Neural cell (in vitro differentiated cells): ENCODE measurements around the gene SNRPA. TPM values are rescaled to one million over a fixed set of nuclear protein-coding genes. Genes with fewer than 3 reads are reported as not detected.

Source experiments
- H2AFZ ChIP-seq: fragments of 200-600, 300-800 bp; sonication (generic), shearing (Covaris generic); 2 replicates; pipeline ENCODE4 v1.6.0; 2014; ENCODE audit warnings: low read depth, mild to moderate bottlenecking, antibody characterized with exemption, low read length, moderate library complexity
- H3F3A ChIP-seq: fragments of 200-600 bp; shearing (Covaris generic); 2 replicates; pipeline ENCODE4 v1.6.1; 2016; ENCODE audit warnings: mild to moderate bottlenecking, moderate library complexity, mixed read lengths, antibody characterized with exemption, low read length; ENCODE audit not compliant: insufficient read depth, poor library complexity, severe bottlenecking
- H3K27ac ChIP-seq: fragments of 200-600, 300-800 bp; sonication (generic), shearing (Covaris generic); 2 replicates; pipeline ENCODE4 v1.5.1; 2014; ENCODE audit warnings: mild to moderate bottlenecking, low read length, moderate library complexity
- H3K27me3 ChIP-seq: fragments of 300-800, 200-600 bp; sonication (generic), shearing (Covaris generic); 2 replicates; pipeline ENCODE4 v1.6.0; 2014; ENCODE audit warnings: mild to moderate bottlenecking, low read depth, low read length, moderate library complexity; ENCODE audit not compliant: insufficient read depth
- H3K36me3 ChIP-seq: fragments of 300-800, 200-600 bp; sonication (generic), shearing (Covaris generic); 2 replicates; pipeline ENCODE4 v1.5.1; 2014; ENCODE audit warnings: mild to moderate bottlenecking, antibody characterized with exemption, low read length, moderate library complexity; ENCODE audit not compliant: insufficient read depth
- H3K4me2 ChIP-seq: fragments of 300-800, 200-600 bp; sonication (generic), shearing (Covaris generic); 2 replicates; pipeline ENCODE4 v1.6.0; 2014; ENCODE audit warnings: mild to moderate bottlenecking, low read length
- H3K4me3 ChIP-seq: fragments of 300-800, 200-600 bp; sonication (generic), shearing (Covaris generic); 2 replicates; pipeline ENCODE4 v1.5.1; 2014; ENCODE audit warnings: mild to moderate bottlenecking, low read length, moderate library complexity
- H3K79me2 ChIP-seq: fragments of 200-600 bp; shearing (Covaris generic); replicated peaks from 2 replicates; pipeline ENCODE4 v1.6.0; 2014; ENCODE audit warnings: mild to moderate bottlenecking, low read length, moderate library complexity; ENCODE audit not compliant: insufficient read depth
- H3K9ac ChIP-seq: fragments of 300-800, 200-600 bp; sonication (generic), shearing (Covaris generic); 2 replicates; pipeline ENCODE4 v1.6.1; 2016; ENCODE audit warnings: mild to moderate bottlenecking, low read length, mixed read lengths
- H3K9me2 ChIP-seq: fragments of 200-600 bp; shearing (Covaris generic); 2 replicates; pipeline ENCODE4 v1.6.1; 2016; ENCODE audit warnings: mild to moderate bottlenecking, low read length, mixed read lengths; ENCODE audit not compliant: insufficient read depth
- H3K9me3 ChIP-seq: fragments of 200-600, 300-800 bp; sonication (generic), shearing (Covaris generic); 2 replicates; pipeline ENCODE4 v1.6.1; 2016; ENCODE audit warnings: mild to moderate bottlenecking, mixed run types, low read length, moderate library complexity, mixed read lengths
- H4K20me1 ChIP-seq: fragments of 200-600 bp; shearing (Covaris generic); 2 replicates; pipeline ENCODE4 v1.6.1; 2016; ENCODE audit warnings: mild to moderate bottlenecking, mixed run types; ENCODE audit not compliant: insufficient read depth
- CTCF ChIP-seq: fragments of 450-650 bp; IDR thresholded peaks from 2 replicates; pipeline ENCODE4 v1.5.1; 2014; ENCODE audit warnings: antibody characterized with exemption, mild to moderate bottlenecking, moderate library complexity; ENCODE audit not compliant: poor library complexity, severe bottlenecking
- EP300 ChIP-seq: fragments of 450-650 bp; conservative IDR thresholded peaks from 2 replicates; pipeline ENCODE4 v1.6.1; 2014; ENCODE audit warnings: antibody characterized with exemption, mild to moderate bottlenecking, moderate library complexity; ENCODE audit not compliant: poor library complexity, severe bottlenecking
- EZH2 ChIP-seq: fragments of 200-600, 300-800 bp; shearing (Covaris generic), sonication (generic); IDR thresholded peaks from 2 replicates; pipeline ENCODE4 v1.6.1; 2014; ENCODE audit warnings: antibody characterized with exemption, low read length, borderline replicate concordance, mild to moderate bottlenecking; ENCODE audit not compliant: insufficient read depth, poor library complexity, severe bottlenecking
- MXI1 ChIP-seq: fragments of 450-650 bp; conservative IDR thresholded peaks from 2 replicates; pipeline ENCODE4 v1.6.1; 2014; ENCODE audit warnings: antibody characterized with exemption, mild to moderate bottlenecking; ENCODE audit not compliant: poor library complexity, severe bottlenecking
- POLR2AphosphoS5 ChIP-seq: IDR thresholded peaks from 2 replicates; pipeline ENCODE4 v1.6.1; 2012
- RAD21 ChIP-seq: fragments of 450-650 bp; conservative IDR thresholded peaks from 2 replicates; pipeline ENCODE4 v1.6.1; 2014; ENCODE audit warnings: antibody characterized with exemption, mild to moderate bottlenecking, moderate library complexity
- REST ChIP-seq: IDR thresholded peaks from 2 replicates; pipeline ENCODE4 v1.6.1; 2012; ENCODE audit warnings: borderline replicate concordance
- SMC3 ChIP-seq: fragments of 450-650 bp; conservative IDR thresholded peaks from 2 replicates; pipeline ENCODE4 v1.6.1; 2014; ENCODE audit warnings: antibody characterized with exemption, mild to moderate bottlenecking, moderate library complexity; ENCODE audit not compliant: poor library complexity
- TAF1 ChIP-seq: IDR thresholded peaks from 2 replicates; pipeline ENCODE4 v1.6.1; 2012; ENCODE audit warnings: low read depth
- polyA plus RNA-seq: library from polyadenylated mRNA; depleted of rRNA; stranded (reverse); fragments of >200 nt; gene quantifications from 2 replicates; pipeline ENCODE4 v1.2.3, GENCODE V29; 2014

The SNRPA gene
- polyA plus RNA-seq, 1 donor from 2014 or later: 29.9 TPM

GRCh38 chr19:40776932-40777644, 26.1 kb downstream of the SNRPA start:
- no peaks in the 10 kb centered on the region for H3K27me3 ChIP-seq
- no peaks in the 10 kb centered on the region for H3K9me3 ChIP-seq
- peak overlapping the region; percentile 80 for H3K4me3 ChIP-seq
- no peaks in the 10 kb centered on the region for H3K79me2 ChIP-seq
- H3F3A ChIP-seq: peaks cover 4% of the 10 kb centered on the region
- peak overlapping the region; percentile 99 for H3K27ac ChIP-seq
- TF ChIP-seq SMC3 (no peak), MXI1 (no peak), CTCF (no peak), POLR2AphosphoS5 (no peak), EZH2 (no peak), EP300 (no peak), REST (no peak), TAF1 (no peak), RAD21 (no peak)
- H3K36me3 ChIP-seq: no peaks in the 10 kb centered on the region
- no peaks in the 10 kb centered on the region for H3K9me2 ChIP-seq
- H3K9ac ChIP-seq: peak overlapping the region; percentile 87
- H2AFZ ChIP-seq: peak overlapping the region; percentile 77
- no peaks in the 10 kb centered on the region for H4K20me1 ChIP-seq
- peak overlapping the region; percentile 78 for H3K4me2 ChIP-seq

- no peak overlapping the region for H2AFZ ChIP-seq
- H3K9ac ChIP-seq: peak overlapping the region; percentile 87
- H3K36me3 ChIP-seq: no peaks in the 10 kb centered on the region
- no peaks in the 10 kb centered on the region for H3K27me3 ChIP-seq
- peak overlapping the region; percentile 99 for H3K27ac ChIP-seq
- H3K9me3 ChIP-seq: no peaks in the 10 kb centered on the region
- H3F3A ChIP-seq: peaks cover 4% of the 10 kb centered on the region
- H3K4me2 ChIP-seq: peak overlapping the region; percentile 78
- no peaks in the 10 kb centered on the region for H3K79me2 ChIP-seq
- TF ChIP-seq MXI1 (peak; percentile 10), POLR2AphosphoS5 (peak; percentile 70), CTCF (no peak), EP300 (peak; percentile 35), EZH2 (no peak), REST (no peak), RAD21 (peak; percentile 40), SMC3 (peak; percentile 35), TAF1 (no peak)
- H3K4me3 ChIP-seq: peak overlapping the region; percentile 80
- H4K20me1 ChIP-seq: no peaks in the 10 kb centered on the region
- no peaks in the 10 kb centered on the region for H3K9me2 ChIP-seq
Observed at GRCh38 chr19:40777645-40777936, 26.6 kb downstream of the SNRPA start.
